ENCODE measurements around the gene MRGPRG.

Gene MRGPRG

GRCh38 chr11:3225826-3226750 is 7.5 kb upstream of the MRGPRG start:
- no peak for DNase-seq (ENCODE audit: low read depth)

GRCh38 chr11:3225159-3225758 is 6.6 kb upstream of the MRGPRG start:
- no peak for DNase-seq (ENCODE audit: low read depth)

DNA sequence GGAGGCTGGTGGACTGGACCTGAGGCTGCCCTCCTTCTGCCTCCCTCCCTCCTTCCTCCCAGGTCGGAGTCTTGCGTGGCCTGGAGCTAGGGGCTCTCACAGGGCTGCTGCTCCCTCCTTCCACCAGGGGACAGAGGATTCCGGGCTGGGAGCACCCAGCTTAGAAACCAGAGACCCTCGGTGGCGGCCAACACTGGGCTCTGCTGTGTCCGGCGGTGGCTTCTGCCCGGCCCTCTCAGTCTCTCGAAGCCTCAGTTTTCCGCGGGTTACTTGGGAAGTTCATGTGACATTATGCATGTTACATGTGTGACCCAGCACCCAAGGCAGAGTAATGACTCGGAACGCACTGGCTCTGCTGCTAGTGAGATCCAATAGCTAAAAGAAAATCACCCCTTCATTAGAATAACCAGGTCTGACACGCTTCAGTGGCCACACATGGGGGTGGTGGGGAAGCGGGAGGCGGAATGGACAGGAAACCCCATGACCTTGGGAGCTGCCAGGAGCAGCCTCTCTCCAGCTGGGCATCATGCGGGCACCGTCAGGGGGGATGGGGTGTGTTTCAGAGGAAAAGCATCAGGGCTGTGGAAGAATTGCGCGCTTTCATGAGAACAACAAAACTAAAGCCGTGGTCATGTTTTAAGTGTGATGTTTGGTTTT is 5.9 kb upstream of the MRGPRG start:
- no peak for DNase-seq (ENCODE audit: low read depth)

DNA sequence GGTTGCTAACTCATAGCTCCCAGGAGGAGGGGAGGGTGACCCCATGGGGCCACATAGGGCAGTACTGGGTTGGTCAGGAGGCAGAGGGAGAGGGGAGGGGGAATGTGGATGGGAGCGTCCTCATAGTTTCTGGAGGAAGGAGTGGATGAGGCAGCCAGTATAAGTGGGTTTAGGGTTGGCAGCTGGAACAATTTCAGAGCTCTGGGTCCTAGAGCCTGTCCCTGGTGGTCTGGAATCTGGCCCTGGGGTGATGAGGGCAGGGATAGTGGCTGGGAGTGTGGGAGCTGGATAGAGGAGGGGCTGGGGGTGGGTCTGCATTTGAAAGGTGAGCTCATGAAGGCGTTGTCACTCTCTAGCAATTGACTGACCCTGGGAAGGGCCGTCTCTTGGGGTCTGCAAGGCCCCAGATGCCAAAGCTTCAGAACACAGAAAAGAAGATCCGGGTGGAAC is 5.3 kb upstream of the MRGPRG start:
- no peak for DNase-seq (ENCODE audit: low read depth)

GRCh38 chr11:3222941-3223915 is 4.6 kb upstream of the MRGPRG start:
- DNase-seq (ENCODE audit: low read depth) = no peak

DNA sequence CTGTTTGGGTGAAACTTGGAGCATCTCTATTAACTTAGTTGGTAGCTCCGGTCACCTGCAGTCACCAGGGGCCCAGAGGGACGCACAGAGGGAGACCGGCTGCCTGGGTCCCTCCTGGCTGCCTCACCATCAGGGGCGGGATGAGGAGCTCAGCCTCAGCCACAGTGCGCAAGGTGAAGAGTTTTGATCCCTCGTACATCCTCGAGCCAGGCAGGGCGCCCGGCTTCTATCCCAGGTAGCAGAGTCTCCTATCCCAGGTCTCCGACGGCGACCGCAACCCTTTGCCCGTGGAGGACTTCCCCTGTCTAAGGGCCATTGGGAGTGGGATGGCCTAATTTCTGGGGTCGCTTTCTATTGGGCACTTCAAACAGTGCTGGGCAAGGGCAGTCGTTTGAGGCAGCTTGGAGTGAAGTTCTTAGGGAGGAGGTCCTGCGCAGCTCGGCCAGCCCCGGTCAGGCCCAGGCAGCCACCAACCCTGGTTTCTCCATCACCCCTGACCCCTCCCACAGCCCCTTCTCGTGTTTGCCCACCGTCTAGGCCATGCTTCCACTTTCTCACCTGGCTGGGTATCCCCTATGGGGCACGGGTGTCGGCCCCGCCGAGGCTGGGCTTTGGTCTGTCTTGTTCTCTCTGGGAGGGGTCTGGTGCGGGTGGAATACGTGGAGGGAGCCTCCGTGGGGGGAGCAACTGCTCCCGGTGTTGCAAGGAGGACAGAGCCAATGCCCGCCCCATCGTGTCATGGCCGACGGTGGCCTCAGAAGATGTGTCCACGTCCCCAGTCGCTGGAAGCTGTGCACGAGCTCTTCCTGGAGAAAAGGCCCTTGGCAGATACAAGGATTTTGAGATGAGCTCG is 3.6 kb upstream of the MRGPRG start:
- no peak for DNase-seq (ENCODE audit: low read depth)

- DNase-seq (ENCODE audit: low read depth) = no peak
These were observed 2.9 kb upstream of the MRGPRG start for GRCh38 chr11:3221408-3222002.

DNA sequence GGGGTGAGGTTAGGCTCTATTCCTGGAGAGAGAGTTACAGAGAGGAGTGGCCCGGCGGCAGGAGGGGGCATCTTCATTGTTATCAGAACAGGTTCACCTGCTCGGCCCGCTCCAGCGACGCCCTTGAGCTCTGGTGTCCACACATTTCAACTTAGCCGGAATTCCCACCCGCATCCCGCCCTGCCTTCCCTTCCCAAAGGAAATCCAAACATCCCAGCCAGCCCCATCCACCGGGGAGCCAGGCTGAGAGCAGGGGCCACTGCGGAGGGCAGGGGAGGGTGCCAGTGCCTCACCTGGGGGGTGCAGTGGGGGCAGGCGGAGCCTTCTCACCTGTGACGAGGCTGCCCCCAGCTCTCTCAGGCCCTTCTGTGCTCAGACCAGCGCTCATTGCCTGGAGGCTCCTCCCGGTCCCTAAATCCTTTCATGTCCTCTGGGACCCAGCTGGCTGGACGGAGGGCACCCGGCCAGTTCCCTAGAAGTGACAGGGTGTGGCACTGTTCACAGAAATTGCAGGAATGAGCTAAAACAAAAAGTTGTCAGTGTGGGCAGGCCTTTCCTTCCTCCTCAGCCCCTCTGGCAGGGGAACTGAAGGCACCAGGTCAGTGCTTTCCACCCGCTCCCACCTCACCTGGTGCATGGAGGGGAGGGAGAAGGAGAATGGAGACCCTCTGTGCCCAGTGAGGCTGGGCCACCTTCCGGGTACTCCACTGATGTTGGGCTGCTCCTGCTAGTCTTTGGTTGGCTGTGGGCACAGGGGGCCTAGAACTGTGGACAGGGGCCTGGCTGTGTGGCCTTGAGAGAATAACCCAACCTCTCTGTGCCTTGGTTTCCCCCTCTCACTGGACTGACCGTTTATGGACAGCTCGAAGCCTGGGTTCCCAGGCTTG is 2.2 kb upstream of the MRGPRG start:
- DNase-seq (ENCODE audit: low read depth) = no peak

- no peak for DNase-seq (ENCODE audit: low read depth)
These were observed 1.5 kb upstream of the MRGPRG start for GRCh38 chr11:3220101-3220500.

- no peak for DNase-seq (ENCODE audit: low read depth)
These were observed 774 bp upstream of the MRGPRG start for GRCh38 chr11:3219281-3219892.

DNA sequence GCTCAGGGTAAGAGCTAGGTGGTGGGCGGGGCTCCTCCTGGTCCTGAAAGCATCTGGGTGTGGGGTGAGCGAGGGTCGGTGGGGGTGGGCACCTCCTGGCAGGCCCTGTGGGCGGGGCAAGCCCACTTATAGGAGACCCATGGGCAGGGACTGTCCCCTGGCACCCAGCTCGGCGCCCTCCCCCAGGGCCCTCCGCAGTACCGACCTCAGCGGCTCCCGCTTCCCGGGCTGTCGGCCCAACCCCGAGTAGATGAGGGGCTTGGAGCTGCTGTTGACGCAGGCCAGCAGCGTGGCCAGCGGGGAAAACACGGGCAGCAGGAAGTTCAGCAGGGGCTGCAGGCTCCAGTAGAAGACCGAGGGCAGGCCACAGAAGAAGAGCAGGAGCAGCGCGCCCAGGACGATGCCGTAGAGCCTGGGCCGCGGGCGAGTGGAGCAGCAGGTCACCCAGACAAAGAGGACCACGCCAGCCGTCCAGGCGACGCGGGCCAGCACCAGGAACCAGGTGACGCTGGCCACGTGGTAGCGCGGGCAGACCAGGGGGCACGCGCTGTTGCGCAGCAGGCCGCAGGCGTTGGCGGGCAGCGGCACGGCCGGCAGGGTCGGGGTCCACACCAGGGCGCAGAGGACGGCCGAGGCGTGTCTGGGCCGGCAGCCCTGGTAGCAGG is 663 bp downstream of the MRGPRG start:
- DNase-seq (ENCODE audit: low read depth) = no peak

GRCh38 chr11:3216027-3216525 is 2.5 kb downstream of the MRGPRG start:
- no peak for DNase-seq (ENCODE audit: low read depth)

DNA sequence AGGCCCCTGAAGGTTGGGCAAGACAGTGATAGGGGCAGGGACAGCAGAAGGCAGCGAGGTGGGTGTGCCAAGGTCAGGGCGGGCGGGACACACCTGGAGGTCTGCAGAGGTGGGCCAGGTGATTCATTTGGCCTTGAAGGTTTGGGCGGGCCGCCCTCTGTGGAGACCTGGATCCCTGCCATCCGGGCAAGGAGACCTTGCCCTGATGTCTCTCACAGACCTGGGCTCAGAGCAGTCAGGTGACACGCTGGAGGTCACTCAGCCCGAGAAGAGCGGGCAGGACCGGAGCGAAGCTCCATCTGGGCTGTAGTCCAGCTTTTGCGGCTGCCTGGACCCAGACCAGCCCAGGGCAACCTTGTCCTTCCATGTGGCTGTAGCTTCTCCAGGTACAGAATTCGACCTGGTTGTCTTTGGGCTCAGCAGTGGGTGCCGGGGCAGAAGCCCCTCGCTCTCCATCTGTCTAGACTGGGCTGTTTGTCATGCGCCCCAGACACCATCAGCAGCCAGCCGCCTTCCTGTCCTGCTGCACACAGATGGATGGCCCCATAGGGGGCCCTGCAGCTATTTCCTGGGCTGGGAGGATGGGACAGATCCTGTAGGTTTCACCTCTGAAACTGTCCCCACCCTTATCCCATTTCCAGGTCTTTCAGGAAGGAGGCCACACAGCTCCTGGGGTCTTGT is 3.1 kb downstream of the MRGPRG start:
- DNase-seq (ENCODE audit: low read depth) = no peak

DNA sequence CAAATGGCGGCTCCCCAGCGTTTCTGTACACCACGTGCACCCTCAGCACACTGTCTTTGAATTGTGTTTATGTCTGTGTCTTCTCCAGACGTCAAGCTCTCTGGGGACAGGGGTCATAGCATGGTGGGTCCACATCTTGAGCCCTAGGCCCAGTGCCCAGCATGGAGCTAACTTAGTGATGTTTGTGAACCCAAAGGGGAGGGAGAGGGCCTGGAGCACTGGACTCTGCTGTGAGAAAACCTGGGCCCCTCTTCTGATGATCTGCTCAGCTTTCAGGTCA is 4.3 kb downstream of the MRGPRG start:
- no peak for DNase-seq (ENCODE audit: low read depth)

DNA sequence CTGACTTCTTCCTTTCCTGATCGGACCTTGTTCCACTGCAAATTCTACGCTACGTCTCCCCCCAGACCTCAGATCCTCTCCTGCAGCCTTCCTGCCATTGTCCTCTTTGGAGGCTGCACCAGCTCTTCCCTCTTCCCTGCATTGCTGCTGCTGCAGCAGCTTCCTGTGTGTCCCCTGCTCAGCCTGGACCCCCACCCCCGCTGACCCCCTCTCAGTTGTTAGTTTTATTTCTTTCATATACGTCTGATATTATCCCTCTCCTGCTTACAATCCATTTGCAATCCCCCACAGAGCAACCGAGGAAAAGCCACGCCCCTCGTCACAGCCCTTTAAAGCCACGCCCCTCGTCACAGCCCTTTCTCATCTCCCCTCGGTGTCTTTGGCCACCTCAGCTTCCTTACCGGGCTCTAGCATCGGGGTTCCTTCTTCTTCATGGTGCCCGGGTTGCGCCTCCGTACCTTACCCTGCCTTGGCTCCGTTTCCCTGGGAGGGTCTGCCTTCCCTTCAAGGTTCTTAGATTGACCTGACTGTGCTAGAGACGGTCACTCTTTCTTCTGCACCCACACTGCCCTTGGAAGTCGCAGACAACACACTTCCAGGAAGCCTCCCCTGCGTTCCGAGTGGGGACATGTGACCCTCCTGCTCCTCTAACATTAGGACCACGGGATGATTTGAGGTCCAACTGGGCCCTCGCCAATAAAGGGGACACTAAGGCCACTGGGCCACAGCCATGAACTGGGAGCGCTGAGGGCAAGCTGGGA is 4.8 kb downstream of the MRGPRG start:
- DNase-seq (ENCODE audit: low read depth) = no peak

DNA sequence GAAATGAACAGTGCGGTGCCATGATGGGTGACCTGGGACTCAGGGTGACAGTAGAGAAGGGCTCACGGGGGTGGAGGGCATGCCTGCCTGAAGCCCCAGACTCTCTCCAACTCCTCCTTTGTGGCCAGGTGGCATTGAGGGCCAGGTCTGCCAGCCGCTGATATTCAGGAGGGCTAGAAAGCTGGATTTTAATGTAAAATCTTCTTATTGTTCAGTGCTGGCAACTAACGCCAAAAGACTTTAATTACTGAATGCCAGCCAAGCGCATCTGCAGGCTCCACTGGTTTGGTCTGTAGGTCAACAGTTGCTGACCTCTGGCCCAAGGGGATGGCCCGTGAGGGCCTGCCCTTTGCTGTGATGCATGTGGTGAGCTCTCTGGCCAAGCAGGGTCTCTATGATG is 10.3 kb downstream of the MRGPRG start:
- no peak for DNase-seq (ENCODE audit: low read depth)

Measured in HS-27A (cell line).